Duodenal mucosa (tissue), 2 donors: Measurements from ENCODE around the gene LRRK2.

Source experiments
- H3K27ac ChIP-seq: one replicate; pipeline ENCODE4 v1.7.0; 2013; ENCODE audit warnings: low read depth, low read length
- H3K27me3 ChIP-seq, 2 donors: one replicate each; pipeline ENCODE4 v1.7.0; 2013; ENCODE audit warnings: low read length in 2 of 2, control low read depth in 1 of 2; ENCODE audit not compliant: insufficient read depth in 2 of 2, control insufficient read depth in 1 of 2
- H3K36me3 ChIP-seq, 2 donors: one replicate each; pipeline ENCODE4 v1.7.0; 2013; ENCODE audit warnings: low read length in 2 of 2, control low read depth in 1 of 2; ENCODE audit not compliant: insufficient read depth in 2 of 2, control insufficient read depth in 1 of 2
- H3K4me1 ChIP-seq, 2 donors: one replicate each; pipeline ENCODE4 v1.7.0; 2013; ENCODE audit warnings: low read length in 2 of 2, control low read depth in 1 of 2; ENCODE audit not compliant: insufficient read depth in 2 of 2, control insufficient read depth in 1 of 2
- H3K4me3 ChIP-seq, 2 donors: one replicate each; pipeline ENCODE4 v1.7.0; 2013; ENCODE audit warnings: low read length in 2 of 2, low read depth in 1 of 2
- H3K9ac ChIP-seq, 2 donors: one replicate each; pipeline ENCODE4 v1.7.0; 2013; ENCODE audit warnings: low read length in 2 of 2, low read depth in 1 of 2
- H3K9me3 ChIP-seq, 2 donors: one replicate each; pipeline ENCODE4 v1.7.0; 2013; ENCODE audit warnings: low read length in 2 of 2, control low read depth in 1 of 2; ENCODE audit not compliant: control insufficient read depth in 1 of 2

The LRRK2 gene

DNA sequence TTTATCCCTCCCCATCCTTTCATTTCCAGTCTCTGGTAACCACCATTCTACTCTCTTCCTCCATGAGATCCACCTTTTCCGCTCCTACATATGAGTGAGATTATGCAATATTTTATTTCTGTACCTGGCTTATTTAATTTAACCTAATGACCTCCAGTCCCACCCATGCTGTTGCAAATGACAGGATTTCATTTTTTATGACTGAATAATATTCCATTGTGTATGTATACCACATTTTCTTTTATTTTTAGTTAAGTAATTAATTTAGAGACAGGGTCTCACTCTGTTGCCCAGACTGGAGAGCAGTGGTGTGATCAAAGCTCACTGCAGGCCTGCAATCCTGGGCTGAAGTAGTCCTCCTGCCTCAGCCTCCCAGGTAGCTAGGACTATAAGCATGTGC is 2.6 kb downstream of the LRRK2 start:
- Histone ChIP-seq H3K36me3 (no peaks in the 10 kb centered on the region), H3K27ac (no peak overlapping the region), H3K9me3 (no peaks in the 10 kb centered on the region), H3K27me3 (peaks cover 2 to 4% of the 10 kb centered on the region in 2 donors), H3K4me3 (no peak overlapping the region), H3K4me1 (peaks cover 0 to 4% of the 10 kb centered on the region in 2 donors), H3K9ac (no peak overlapping the region)

DNA sequence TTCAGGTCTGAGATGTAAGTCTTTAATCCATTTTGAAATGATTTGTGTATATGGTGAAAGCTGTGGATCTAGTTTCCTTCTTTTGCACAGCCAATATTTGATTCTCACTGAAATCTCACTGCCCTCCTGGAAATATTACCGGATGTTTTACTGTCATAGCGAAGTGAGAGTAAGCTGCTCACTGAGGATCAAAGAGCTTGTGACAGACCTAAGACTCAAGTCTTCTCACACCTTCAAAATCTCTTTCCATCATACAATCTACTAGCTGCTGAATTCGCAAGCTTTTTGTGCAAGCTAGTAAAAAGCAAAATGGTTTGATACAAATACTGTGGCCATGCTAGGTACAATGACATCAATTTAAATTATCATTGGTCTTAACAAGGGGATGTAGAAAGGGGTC is 3.9 kb downstream of the LRRK2 start:
- no peak overlapping the region for H3K27ac ChIP-seq
- no peak overlapping the region for H3K4me3 ChIP-seq
- H3K27me3 ChIP-seq: peaks cover 2 to 4% of the 10 kb centered on the region in 2 donors
- no peak overlapping the region for H3K9ac ChIP-seq
- no peaks in the 10 kb centered on the region for H3K36me3 ChIP-seq
- no peaks in the 10 kb centered on the region for H3K9me3 ChIP-seq
- H3K4me1 ChIP-seq: peaks cover 0 to 4% of the 10 kb centered on the region in 2 donors

DNA sequence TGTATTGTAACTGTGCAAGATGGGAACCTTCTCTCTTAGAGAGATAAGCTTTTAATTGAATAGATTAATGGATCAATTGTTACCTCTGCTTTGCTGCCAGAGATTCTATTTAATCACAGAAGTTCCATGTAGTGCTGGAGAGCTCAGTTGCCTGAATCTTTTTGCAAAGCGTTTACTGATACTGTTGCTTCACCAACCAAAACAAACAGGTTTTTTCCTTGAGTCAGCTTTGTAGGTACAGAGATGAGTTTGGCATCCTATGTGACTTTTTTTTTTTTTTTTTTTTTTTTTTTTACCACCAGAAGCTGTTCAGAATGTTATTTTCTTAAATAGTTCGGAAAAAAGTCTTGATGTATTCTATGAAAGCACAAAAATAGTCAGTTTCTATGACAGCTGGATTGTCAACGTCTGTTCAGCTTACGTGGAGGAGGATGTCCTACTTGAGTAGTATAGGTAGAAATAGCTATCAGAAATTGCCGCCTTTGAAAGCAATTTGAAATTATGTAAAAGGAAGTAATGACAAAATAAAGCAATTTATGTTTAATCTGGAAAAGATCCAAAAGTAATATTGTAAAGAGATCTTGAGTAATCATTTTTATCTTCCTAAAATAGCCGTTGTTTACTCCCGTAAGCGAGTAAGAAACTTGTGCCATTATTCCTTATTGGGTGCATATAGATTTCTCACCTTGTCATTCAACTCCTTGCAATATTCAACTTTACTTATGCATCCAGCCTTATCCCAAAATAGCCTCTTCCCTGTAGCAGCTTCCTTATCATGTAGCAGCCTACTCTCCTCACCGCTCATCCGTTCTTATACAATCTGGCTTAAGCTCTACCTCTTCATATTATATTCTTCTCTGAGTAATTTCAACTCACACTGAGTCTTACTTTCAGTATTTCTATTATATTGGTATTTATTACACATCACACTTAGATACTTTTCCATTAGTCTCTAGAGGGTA is 5.2 kb downstream of the LRRK2 start:
- peaks cover 0 to 4% of the 10 kb centered on the region in 2 donors for H3K4me1 ChIP-seq
- no peak overlapping the region for H3K27ac ChIP-seq
- no peaks in the 10 kb centered on the region for H3K36me3 ChIP-seq

DNA sequence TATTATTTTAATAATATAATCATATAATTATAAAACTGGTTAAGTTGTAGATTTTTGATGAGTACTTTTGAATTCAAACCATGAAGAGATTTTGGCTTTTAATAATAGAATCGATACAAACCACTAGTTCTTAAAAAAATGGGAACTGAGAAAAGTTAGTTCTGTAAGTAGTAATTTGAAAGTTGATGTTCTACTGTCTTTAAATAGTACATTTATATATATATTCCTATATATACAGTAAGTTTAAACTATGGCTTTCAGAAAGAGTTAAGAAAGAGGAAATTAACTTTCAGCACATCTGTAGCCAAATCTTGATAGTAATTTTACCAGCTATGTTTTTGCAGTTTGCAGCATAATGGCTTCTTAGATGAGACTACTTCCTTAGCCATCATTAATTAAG is 7.8 kb downstream of the LRRK2 start:
- Histone ChIP-seq H3K27ac (no peak overlapping the region), H3K9ac (no peak overlapping the region), H3K4me3 (no peak overlapping the region), H3K4me1 (no peaks in the 10 kb centered on the region), H3K27me3 (no peaks in the 10 kb centered on the region), H3K9me3 (no peaks in the 10 kb centered on the region), H3K36me3 (no peaks in the 10 kb centered on the region)

More for the DNA sequence above, 5.2 kb downstream of the LRRK2 start:
- Histone ChIP-seq H3K9me3 (no peaks in the 10 kb centered on the region), H3K27me3 (peaks cover 2 to 4% of the 10 kb centered on the region in 2 donors), H3K9ac (no peak overlapping the region), H3K4me3 (no peak overlapping the region)

DNA sequence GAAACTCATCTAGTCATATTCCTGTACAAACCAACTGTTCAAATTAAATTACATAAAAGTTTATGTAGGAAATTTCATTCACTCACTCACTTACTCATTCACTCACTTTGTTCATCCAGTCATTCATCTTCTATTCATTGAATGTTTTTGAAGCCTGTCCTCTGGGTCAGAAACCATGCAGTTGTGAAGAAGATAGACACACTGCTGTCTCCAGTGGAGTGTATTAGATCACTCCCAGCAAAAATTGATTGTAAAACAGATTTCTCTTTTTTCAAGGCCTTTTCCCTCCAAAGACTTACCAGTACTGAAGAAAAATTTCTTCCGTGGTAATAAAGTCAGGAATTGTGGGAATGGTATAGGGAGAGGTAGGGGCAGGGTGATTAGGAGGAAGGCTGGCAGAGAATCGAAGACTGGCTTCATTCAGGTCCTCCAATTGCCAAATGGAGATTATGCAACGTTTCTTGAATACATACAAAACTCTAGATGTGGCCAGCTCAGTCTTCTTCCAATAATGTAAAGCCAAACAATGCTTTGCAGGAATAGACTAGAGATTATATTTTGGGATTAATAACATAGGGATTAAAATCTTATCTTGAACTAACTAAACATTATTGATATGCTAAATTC is 9.1 kb downstream of the LRRK2 start:
- no peaks in the 10 kb centered on the region for H3K4me1 ChIP-seq
- H3K27me3 ChIP-seq: no peaks in the 10 kb centered on the region
- H3K36me3 ChIP-seq: no peaks in the 10 kb centered on the region
- H3K27ac ChIP-seq: no peak overlapping the region
- no peaks in the 10 kb centered on the region for H3K9me3 ChIP-seq
- H3K4me3 ChIP-seq: no peak overlapping the region
- no peak overlapping the region for H3K9ac ChIP-seq

DNA sequence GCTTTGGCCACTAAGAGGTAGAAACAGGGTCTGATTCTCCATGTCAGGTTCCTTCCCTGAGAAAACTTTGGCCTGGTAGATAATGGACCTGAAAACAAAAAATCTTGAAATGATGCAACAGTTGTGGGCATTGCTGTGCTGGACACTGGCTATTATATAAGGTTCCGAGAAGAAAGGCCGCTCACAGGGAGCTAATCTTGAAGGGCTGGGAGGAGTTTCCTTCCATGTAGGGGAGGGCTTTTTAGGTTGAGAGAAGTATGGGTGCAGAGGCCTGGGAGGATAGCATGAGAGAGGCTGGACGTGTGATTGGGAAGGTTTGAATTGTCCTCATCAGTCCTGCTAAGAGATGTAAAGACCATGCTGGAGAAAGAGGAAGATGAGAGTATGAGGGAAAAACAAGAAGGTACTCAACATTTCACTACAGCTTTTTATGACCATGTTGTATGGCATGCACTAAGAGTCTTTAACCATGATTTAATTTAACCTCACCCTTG is 11.6 kb downstream of the LRRK2 start:
- no peaks in the 10 kb centered on the region for H3K4me1 ChIP-seq
- no peak overlapping the region for H3K27ac ChIP-seq
- H3K9ac ChIP-seq: no peak overlapping the region
- H3K36me3 ChIP-seq: peaks cover 0 to 2% of the 10 kb centered on the region in 2 donors
- no peak overlapping the region for H3K4me3 ChIP-seq
- H3K9me3 ChIP-seq: no peaks in the 10 kb centered on the region
- no peaks in the 10 kb centered on the region for H3K27me3 ChIP-seq

DNA sequence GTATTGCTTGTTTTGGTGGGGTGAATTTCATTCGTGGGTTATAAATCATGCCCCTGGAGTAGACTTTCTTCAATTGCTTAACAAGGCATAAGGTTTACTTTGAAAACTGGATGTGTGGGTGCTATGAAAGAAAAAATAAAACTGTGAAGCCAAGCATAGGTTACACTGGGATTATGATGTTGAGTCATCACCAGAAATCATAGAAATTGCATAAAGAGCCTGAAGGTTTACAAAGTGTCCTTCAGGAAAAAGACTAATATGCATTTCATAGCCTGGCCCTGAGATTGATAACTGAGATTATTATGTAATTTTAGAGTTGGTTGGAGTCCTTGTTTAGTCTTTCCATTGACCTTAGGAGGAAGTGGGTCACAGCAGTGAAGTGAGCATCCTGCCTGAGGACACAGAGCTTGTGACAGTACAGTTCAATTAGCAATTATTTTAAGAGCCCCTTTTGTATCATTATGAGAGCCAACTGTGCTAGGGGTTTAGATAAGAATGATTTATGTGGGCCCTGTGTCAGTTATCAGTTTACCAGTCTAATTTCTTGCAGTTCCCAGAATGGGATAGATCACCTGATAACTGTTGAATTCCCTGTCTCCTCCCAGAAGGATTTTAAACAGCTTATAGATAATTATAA is 13.6 kb downstream of the LRRK2 start:
- H3K27me3 ChIP-seq: no peaks in the 10 kb centered on the region
- H3K36me3 ChIP-seq: peaks cover 0 to 2% of the 10 kb centered on the region in 2 donors

DNA sequence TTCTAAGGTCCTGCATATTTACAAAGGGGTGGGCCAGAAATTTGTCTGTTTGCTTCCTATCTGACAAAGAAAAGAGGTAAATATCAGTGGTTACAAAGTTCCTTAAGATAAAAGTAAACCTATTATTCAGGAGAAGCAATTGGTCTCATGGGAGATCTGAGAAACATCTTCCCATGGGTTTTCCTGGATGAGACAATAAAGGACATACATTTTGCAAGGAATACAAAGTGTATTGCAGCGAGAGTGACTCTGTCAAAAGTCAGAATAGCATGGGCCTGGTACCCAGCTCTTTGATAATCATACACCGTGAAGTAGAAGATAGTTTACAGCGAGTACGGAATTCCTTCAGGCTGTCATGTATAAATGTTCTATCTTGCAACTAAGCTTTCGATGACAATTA is 14.2 kb downstream of the LRRK2 start:
- H3K27ac ChIP-seq: no peak overlapping the region
- no peaks in the 10 kb centered on the region for H3K4me1 ChIP-seq
- H3K27me3 ChIP-seq: no peaks in the 10 kb centered on the region
- no peak overlapping the region for H3K9ac ChIP-seq
- H3K36me3 ChIP-seq: peaks cover 0 to 2% of the 10 kb centered on the region in 2 donors
- no peak overlapping the region for H3K4me3 ChIP-seq
- no peaks in the 10 kb centered on the region for H3K9me3 ChIP-seq

More for the DNA sequence above, 13.6 kb downstream of the LRRK2 start:
- H3K4me3 ChIP-seq: no peak overlapping the region
- H3K4me1 ChIP-seq: no peaks in the 10 kb centered on the region
- H3K9ac ChIP-seq: no peak overlapping the region
- no peaks in the 10 kb centered on the region for H3K9me3 ChIP-seq
- H3K27ac ChIP-seq: no peak overlapping the region

DNA sequence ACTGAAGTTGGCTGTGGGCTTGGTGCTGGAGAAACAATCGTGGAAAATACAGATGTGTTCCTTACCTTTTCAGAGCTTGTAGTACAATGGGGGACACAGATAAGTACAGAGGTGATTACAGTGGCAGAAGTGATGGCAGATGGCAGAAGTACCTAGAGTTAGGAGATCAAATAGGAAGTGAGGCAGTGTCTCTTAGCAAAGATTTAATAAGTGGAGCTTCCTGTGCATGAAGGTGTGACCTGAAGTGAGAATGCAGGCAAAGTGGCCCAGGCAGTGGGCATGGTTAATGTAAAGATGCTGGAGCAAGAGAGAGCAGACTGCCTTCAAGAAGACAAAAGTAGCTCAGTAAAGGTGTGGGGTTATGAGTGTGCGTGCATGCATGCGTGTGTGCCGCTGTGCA is 16.0 kb downstream of the LRRK2 start:
- Histone ChIP-seq H3K27ac (no peak overlapping the region), H3K9ac (no peak overlapping the region), H3K36me3 (peaks cover 0 to 2% of the 10 kb centered on the region in 2 donors), H3K4me1 (no peaks in the 10 kb centered on the region), H3K9me3 (no peaks in the 10 kb centered on the region), H3K27me3 (no peaks in the 10 kb centered on the region), H3K4me3 (no peak overlapping the region)

DNA sequence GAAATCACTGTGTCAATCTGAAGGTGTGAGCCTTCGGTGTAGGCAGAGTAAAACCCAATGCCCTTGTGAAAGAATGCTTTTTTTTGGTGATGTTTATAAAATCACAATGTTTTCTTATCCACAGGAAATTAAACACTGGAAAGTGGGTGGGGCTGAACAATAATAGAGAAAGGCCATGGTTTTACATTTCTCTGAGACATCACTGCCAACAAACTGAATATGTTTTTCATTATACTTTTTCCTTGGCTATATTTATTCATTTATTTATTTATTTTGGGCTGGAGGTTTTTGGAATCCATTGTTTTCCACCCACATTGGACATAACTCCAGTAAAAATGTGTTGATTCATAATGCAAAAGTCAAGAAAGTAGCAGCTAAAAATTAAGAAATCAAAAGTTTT is 16.9 kb downstream of the LRRK2 start:
- Histone ChIP-seq H3K4me3 (no peak overlapping the region), H3K27ac (no peak overlapping the region), H3K27me3 (no peaks in the 10 kb centered on the region), H3K36me3 (peaks cover 0 to 2% of the 10 kb centered on the region in 2 donors), H3K9me3 (no peaks in the 10 kb centered on the region), H3K4me1 (no peaks in the 10 kb centered on the region), H3K9ac (no peak overlapping the region)
